ENCODE measurements around the gene RBBP6. TPM values are rescaled to one million over a fixed set of nuclear protein-coding genes. Genes with fewer than 3 reads are reported as not detected.

The RBBP6 gene
- total RNA-seq, 1 donor from 2014 or later: 46.1 TPM

- DNase-seq (ENCODE audit: low spot score): peak; percentile 9
Measured at GRCh38 chr16:24524855-24525677, 14.3 kb upstream of the RBBP6 start.

GRCh38 chr16:24525970-24526559 is 13.3 kb upstream of the RBBP6 start:
- no peak for DNase-seq (ENCODE audit: low spot score)

- DNase-seq (ENCODE audit: low spot score): peak; percentile 20
Measured at GRCh38 chr16:24526701-24527495, 12.5 kb upstream of the RBBP6 start.

GRCh38 chr16:24531166-24531565 is 8.2 kb upstream of the RBBP6 start:
- no peak for DNase-seq (ENCODE audit: low spot score)

GRCh38 chr16:24534620-24535019 is 4.7 kb upstream of the RBBP6 start:
- no peak for DNase-seq (ENCODE audit: low spot score)

GRCh38 chr16:24535827-24536226 is 3.5 kb upstream of the RBBP6 start:
- no peak for DNase-seq (ENCODE audit: low spot score)

GRCh38 chr16:24536671-24537070 is 2.7 kb upstream of the RBBP6 start:
- DNase-seq (ENCODE audit: low spot score): no peak

- DNase-seq (ENCODE audit: low spot score): no peak
Measured at GRCh38 chr16:24537474-24538337, 1.7 kb upstream of the RBBP6 start.

- no peak for DNase-seq (ENCODE audit: low spot score)
Measured at GRCh38 chr16:24538756-24539294, 541 bp upstream of the RBBP6 start.

GRCh38 chr16:24539850-24540601 is 660 bp downstream of the RBBP6 start:
- DNase-seq (ENCODE audit: low spot score): no peak

GRCh38 chr16:24540602-24541210 is 1.3 kb downstream of the RBBP6 start:
- no peak for DNase-seq (ENCODE audit: low spot score)

- DNase-seq (ENCODE audit: low spot score): no peak
Measured at GRCh38 chr16:24541233-24541933, 2.0 kb downstream of the RBBP6 start.

- no peak for DNase-seq (ENCODE audit: low spot score)
Measured at GRCh38 chr16:24543949-24544348, 4.6 kb downstream of the RBBP6 start.

GRCh38 chr16:24544640-24545039 is 5.3 kb downstream of the RBBP6 start:
- no peak for DNase-seq (ENCODE audit: low spot score)

- DNase-seq (ENCODE audit: low spot score): no peak
Measured at GRCh38 chr16:24550295-24550694, 10.9 kb downstream of the RBBP6 start.

- DNase-seq (ENCODE audit: low spot score): no peak
Measured at GRCh38 chr16:24552705-24553246, 13.4 kb downstream of the RBBP6 start.

- DNase-seq (ENCODE audit: low spot score): no peak
Measured at GRCh38 chr16:24553983-24554382, 14.6 kb downstream of the RBBP6 start.

GRCh38 chr16:24555346-24555872 is 16.0 kb downstream of the RBBP6 start:
- DNase-seq (ENCODE audit: low spot score): no peak
